SK-N-MC (cell line): Measurements from ENCODE around the gene MMP27.

Experiments used
- EZH2 ChIP-seq: fragments of 200-600 bp; sonication (generic); IDR thresholded peaks from one replicate; pipeline ENCODE4 v1.6.1; 2017; ENCODE audit warnings: antibody characterized with exemption
- FOXP2 ChIP-seq: optimal IDR thresholded peaks from 2 replicates; pipeline ENCODE3; 2011; ENCODE audit warnings: mild to moderate bottlenecking, moderate library complexity; ENCODE audit not compliant: insufficient read depth; ENCODE audit errors: extremely low read length, control extremely low read depth
- POLR2AphosphoS5 ChIP-seq: IDR thresholded peaks from 2 replicates; pipeline ENCODE4 v1.6.1; 2012; ENCODE audit warnings: mild to moderate bottlenecking, low read depth, low read length, borderline replicate concordance

DNA sequence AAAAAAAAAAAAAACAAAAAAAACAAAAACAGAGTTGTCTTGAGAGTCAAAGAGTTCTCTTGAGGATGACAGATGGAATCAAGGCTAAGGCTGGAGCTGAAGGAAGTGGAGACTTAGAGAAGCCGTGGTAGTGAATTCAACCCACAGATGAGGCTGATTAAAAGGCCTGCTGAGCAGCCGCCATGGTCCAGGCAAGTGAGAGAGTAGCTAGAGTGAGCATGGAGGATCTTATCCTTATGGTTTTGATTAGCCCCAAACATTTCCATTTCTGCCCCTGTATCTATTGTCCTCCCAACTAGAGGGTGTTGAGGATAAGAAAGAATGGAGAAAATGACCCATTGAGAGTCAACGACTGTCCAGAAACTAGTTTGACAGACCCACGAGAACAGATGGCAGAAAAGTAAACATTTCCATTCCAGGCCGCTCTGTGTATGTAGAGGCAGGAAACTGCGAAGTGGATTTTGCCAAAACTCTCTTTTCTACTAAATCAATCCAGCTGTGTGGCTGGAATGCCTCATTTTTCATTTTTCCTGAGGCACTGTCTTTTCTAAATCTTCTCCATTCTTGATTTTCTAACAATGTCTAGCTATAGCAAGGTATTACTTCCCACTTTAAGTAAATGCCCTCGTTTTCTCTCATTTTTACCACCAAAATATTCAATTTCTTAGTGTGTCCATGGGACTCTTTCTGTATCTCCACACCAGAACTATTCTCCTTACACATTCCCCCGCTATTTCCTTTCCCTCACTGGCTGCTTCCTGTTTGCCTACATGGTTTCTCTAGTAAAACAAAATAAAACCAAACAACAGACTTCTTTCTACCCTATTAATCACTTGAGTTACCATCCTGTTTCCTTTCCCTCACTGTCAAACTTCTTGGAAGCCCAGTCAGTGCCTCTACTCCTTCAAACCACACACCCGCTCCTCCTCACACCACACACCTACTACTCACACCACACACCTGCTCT lies 24.6 kb upstream of the MMP27 start:
- TF ChIP-seq POLR2AphosphoS5: no peak
- no peak for TF ChIP-seq FOXP2
- no peak for TF ChIP-seq EZH2
